SKM-1 treated with dmso at 0.1 percent for 144 hours (cell line): ENCODE measurements around the gene RERE.
"Not testable (repeated sequence)": the region's sequence is repeated elsewhere in the genome, so short reads cannot be mapped to it uniquely, and the experiment has no call there.

Experiments
- DNase-seq: peaks from one replicate; lab custom pipeline; 2025; ENCODE audit not compliant: unreplicated experiment; lab: John Stamatoyannopoulos, UW

Gene RERE

DNA sequence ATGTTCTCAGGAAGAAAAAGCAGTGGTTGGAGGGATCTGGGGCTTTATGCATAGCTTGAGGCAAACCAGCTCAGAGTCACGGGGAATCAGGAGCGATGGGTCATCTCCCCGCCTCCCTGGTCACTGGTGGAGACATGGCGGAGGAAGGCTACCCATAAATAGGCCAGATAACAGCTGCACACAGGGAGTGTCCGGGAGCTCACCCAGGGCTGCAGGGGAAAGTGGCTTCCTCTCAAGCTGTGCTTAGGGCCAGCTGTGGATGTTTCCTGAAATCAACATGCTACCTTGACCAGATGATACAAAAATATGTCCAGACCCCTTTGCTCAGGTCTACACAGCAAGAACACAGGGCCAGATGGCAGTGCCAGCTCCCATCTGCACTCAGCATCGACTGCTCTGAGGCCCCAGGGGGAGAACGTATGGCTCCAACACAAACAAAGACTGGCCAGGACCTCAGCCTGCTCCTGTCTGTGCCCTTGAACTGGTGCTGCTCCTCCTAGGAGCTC is 27.1 kb upstream of the RERE start:
- DNase-seq: no peak

DNA sequence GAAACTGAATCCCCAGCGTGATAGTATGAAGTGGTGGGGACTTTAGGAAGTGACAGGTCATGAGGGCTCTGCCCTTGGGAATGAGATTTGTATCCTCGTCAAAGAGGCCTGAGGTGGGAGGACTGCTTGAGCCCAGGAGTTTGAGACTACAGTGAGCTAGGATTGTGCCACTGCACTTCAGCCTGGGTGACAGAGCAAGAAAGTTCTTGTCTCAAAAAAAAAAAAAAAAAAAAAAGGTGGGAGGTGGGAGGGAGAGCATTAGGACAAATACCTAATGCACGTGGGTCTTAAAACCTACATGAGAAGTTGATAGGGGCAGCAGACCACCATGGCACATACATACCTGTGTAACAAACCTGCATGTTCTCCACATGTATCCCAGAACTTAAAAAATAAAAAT is 24.0 kb upstream of the RERE start:
- DNase-seq: no peak

DNA sequence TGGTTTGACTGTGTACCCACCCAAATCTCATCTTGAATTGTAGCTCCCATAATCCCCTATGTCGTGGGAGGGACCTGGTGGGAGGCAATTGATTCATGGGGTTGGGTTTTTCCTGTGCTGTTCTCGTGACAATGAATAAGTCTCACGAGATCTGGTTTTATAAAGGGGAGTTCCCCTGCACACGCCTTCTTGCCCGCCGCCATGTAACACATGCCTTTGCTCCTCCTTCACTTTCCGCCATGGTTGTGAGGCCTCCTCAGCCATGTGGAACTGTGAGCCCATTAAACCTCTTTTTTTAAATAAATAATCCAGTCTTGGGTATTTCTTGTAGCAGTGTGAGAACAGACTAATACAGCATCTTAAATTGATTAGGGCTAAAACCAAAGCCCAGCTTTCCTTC is 22.6 kb upstream of the RERE start:
- no peak for DNase-seq

DNA sequence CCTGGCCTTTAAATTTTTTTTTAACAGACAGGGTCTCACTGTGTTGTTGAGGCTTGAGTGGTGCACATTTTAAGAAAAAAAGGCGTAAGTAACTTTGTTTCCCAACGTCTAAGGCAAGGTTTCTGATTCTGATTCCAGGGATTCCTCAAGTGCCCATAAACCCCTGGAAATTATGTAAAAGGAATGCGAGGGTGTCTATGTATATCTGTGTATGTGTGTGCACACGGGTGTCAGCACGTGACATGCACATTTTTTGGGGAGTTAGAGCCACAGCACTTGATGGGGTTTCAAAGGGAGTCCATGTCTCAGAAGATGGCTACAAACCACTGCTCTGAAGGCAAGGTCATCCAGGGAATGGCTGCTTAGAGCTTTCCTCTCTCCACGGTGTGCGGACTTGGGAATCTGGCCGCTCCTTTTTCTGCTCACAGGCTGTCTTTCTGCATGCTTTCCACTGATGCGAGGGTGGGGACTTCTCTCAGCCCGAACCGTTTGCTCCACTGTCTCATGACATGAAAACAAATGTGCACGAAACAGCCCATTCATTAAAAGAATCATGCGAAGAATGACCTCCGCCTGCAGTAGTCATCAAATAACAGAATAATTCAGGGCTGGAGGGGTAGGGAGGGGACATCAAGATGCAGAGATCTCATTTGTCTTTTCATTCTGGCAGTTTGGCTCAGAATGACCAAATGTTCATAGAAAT is 18.7 kb upstream of the RERE start:
- DNase-seq: no peak

DNA sequence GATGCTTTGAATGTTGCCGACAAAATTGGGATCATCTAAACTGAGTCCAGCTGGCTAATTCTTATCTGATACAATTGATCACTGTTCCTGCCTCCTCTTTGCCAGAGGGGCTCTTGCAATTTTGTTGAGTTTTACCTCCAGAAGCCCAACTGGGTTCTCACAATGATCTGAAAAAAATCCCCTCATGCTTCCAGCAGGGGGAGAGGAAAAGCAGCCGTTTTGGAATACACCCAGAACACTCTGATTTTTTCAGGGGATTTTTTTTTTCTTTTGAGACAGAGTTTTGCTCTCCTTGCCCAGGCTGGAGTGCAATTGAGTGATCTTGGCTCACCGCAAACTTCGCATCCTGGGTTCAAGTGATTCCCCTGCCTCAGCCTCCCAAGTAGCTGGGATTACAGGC is 13.9 kb upstream of the RERE start:
- DNase-seq: no peak

DNA sequence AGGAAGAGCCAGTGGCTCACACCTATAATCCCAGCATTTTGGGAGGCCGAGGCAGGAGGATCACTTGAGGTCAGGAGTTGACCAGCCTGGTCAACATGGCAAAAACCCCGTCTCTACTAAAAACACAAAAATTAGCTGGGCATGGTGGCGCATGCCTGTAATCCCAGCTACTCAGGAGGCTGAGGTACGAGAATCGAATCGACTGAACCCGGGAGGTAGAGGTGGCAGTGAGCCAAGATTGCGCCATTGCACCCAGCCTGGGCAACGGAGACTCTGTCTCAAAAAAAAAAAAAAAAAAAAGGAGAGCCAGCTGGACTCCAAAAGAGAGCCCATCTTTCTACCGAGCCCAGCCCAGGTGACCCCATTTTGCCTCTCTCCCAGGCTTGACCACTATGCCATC is 13.3 kb upstream of the RERE start:
- not testable (repeated sequence) for DNase-seq

DNA sequence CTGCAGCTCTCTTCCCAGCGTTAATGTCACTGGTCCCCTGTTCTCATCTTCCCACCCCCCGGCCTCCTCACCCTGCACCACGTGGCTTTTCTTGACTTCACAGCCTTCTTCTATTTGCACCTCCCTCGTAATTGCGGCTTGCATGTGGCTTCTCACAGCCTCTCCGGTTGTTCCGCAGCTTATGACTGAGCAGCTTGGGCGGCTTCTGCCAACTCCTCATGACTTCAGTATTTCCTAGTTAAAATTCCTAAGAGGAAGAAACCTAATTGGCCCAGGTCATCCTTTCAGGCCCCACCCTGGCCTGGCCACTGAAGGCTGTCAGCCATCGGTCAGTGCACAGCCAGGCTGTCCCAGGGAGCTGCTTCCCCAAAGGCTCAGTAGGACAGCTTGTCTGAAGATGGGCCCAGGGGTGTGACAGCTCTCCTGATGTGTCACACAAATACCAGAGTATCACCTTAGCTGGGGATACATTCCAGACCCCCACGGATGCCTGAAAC is 8.6 kb upstream of the RERE start:
- DNase-seq: no peak

DNA sequence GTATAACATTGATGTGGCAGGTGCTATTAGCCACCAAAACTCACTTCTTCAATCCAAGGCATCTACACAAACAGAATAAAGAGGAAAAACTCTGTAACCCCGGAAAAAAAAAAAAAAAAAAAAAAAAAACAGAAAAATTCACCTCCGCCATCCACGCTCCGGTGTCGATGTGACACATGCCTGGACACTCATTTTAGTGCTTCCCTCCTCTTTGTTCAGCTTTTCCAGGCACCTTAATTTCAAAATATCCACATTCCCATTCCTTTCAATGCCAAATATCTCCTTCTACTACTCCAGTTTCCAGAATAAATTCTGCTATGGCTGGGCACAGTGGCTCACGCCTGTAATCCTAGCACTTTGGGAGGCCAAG is 5.8 kb upstream of the RERE start:
- DNase-seq: no peak

DNA sequence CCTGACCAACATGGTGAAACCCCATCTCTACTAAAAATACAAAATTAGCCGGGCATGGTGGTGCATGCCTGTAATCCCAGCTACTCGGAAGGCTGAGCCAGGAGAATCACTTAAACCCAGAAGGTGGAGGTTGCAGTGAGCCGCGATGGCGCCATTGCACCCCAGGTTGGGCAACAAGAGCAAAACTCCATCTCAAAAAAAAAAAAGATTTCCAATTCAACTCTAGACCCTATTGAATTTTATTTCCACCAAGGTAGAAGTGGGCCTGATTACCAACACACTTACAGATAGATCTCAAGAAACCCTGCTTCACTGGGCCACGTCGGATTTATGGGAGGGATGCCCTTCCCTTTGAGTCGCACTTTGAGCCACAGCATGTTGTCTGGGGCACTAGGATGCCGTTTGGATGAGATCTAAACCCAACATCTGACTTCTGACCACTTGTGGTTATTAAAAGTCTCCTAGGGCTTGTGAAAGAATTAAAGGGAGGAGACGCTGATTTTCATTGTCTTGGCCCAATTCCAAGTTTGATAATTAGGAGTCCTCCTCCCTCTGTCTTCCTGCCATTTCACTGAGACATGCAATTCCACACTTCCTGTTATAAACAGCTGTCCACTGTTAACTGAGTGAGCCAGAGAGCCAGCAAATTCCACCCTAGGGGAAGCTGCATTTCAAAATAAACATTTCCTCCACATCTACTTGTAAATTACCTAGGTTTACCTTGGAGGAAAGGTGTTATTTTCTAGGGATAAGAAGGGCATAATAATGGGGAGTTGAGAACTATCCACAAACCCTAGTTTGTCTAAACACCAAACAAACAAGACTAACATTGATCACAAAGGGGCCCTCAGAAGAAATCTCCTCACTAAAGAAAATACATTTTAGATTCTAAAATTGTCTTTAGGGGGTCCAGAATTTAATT is 5.2 kb upstream of the RERE start:
- DNase-seq: no peak

DNA sequence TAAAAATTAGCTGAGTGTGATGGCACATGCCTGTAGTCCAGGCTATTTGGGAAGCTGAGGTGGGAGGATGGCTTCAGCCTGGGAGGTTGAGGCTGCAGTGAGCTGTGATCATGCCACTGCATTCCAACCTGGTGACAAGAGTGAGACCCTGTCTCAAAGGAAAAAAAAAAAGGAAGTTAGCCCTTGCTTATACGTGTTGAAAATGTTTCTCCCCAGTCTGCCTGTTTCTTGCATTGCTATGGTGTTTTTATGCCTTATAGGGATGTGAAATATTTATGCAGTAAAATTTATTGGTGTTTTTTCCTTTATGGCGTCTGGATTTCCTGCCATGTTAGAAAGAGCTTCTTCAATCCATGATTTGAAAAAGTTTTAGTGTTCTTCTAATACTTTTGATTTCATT is 3.6 kb upstream of the RERE start:
- DNase-seq: peak; percentile 54

DNA sequence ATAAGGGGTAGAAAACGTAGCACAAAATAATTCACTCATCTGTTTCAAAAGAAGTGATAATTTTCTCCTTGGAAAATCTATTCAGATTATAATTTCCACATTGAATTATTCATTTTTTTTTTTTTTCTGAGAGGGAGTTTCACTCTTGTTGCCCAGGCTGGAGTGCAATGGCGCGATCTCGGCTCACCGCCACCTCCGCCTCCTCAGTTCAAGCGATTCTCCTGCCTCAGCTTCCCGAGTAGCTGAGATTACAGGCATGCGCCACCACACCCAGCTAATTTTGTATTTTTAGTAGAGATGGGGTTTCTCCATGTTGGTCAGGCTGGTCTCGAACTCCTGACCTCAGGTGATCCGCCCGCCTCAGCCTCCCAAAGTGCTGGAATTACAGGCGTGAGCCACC is 1.3 kb upstream of the RERE start:
- DNase-seq: not testable (repeated sequence)

DNA sequence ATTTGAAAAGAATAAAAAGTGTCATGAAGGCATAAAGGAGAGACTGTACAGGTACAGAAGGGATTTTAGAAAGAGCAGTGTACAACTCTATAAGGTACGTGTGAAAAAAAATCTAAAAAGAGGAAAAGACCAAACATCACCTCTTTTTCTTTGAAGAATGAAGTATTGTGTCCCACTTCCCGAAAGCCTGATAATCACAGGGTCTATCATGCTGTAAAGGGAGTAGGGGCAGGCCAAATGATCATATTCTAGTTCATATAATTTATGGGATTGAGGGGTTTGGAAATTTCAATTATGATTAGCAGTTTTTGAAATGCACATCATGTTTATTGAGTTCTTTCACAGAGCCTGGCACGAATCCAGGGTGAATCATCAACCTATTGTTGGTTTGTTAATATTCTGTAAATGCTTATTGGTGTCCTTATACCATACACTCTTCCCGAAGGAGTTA is 910 bp upstream of the RERE start:
- DNase-seq: no peak

DNA sequence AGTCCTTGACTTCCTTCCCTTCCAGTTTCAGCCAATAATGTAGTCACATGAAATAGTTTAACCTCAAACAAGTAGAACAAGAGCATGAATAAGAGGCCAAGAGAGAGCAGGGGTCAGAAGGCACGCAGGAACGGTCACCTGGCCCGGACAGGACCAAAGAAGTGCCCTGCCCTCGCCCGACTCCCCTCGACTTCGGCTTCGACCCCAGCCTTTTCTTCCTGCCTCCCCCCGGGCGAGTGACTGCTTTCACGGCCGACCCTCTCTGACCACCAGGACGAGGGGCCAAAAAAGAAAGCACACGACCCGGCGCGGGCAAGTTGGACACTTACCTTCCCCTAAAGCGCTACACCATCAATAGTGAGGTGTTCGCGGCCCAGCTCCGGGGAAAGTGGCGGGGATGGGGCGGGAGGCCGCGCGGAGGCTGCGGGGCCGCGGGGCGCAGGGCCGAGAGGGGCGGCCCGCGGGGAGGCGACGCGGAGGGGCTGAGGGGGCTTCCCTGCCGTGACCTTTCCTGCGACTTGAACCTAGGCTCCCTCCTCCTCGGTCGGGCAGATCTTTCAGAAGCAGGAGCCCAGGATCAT is 519 bp downstream of the RERE start:
- peak; percentile 10 for DNase-seq

DNA sequence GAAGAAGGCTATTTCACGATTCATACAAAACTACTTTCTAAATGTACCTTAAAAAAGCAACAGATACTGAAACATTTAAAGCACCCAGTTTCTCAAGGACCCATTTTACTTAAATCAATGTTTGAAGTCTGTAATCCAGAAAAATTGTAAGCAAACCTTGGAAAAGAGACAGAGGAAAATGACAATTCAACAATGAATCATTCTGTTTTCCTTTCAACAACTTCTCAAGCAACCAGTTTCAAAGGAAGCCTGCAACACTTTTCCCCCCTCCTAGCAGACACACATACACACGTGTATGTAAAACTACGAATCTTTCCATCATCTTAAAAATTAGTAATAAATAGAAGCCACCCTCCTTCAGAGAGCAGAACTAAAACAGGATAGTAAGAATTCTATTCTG is 1.2 kb downstream of the RERE start:
- no peak for DNase-seq

DNA sequence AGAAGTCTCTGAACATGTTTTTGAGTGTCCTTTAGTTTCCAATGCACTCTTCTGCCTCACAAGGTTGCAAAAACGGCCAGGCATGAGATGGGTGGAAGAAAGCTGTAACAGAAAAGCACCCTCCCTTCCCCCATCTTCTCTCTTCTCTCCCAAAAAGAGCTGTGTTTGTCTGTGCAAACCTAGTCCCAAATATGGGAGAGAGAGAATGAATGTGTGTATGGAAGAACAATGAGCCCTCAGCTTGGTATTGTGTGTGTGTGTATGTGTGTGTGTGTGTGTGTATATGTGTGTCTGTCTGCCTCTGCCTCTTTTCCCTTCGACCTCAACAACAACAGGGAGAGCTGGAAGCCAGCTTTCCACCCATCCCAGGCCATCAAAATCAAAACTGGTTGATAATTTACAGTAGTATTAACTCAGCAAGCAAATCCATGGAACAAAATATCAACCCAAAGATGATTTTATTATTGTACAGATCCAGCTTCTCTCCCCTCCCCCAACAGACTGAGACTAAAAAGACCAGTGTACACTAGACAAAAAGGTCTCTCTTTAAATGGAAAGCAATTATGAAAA is 1.8 kb downstream of the RERE start:
- no peak for DNase-seq

DNA sequence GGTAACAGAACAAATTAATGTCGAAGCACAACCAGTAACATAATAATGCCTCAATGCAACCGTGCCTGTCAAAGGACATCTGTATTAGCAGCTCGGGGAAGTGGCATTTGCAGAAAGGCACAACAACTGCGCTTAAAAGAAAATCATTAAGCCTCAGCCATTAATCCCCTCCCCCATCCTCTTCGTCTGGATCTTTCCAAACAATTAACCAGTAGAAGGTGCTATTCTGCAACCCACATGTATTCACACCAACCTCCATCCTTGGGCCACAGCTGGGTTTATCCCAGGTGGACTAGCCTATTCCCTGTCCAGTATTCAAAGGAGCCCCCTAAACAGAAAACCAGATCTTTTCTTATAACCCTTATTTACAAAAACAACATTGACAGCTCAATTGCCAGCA is 2.6 kb downstream of the RERE start:
- DNase-seq: no peak

DNA sequence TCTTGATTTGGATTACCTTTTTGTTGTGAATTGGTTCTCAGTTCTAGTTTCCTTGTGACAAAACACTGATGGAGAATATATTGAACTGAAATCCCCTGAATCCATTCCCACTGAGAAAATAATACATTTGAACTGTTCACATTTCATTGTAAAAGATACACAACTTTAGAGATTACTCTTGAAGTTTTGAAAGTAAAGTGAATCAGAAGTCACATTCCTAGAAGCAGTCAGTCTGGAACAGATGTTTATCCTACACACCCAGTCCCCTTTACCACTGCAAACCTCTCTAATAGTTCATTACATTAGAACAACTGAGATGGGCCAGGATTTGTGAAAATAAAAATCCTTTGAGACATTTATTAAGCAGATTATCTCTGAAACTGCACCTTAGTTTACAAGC is 3.4 kb downstream of the RERE start:
- DNase-seq: no peak

DNA sequence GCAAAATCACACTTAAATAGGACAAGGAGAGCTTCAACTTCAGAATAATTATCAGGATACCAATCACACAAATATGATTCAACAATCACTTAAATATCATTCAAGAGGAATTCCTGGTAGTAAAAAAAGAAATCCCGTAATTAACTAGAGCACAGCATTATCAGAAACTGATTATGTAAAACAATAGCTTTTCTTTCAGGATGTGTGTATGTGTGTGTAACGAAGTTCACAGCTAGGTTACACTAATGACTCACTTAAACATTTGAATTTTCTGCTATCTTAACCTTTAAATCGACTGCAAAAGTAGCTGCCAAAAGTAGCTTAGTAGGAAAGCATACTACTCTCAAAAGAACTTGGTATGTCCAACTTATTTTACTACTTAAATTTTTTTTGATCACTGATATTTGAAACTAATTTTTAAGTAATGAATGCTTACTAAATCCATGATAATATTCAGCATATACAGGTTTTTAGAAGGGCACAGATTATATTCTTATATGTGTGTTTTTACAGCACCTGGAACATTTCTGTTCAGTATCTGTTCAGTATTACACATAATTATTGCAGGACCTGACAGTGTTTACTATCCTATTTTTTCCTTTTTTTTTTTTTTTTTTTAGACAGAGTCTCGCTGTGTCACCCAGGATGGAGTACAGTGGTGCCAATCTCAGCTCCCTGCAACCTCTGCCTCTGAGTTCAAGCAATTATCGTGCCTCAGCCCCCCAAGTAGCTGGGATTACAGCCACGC is 4.2 kb downstream of the RERE start:
- DNase-seq: no peak

DNA sequence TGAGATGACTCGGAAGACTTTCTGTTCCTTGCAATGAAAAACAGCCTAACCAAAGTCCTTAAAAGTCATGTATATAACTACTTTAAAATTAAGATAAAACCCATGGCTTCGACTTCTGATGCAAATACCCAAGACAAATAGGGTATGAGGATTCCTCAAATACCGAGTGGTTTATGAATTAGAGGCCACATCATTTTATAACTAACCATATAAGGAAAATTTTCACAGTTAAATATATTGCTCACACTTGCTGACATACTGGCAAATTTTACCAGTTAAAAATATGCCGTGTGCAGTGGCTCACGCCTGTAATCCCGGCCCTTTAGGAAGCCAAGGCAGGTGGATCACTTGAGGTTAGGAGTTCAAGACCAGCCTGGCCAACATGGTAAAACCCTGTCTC is 5.4 kb downstream of the RERE start:
- DNase-seq: no peak

DNA sequence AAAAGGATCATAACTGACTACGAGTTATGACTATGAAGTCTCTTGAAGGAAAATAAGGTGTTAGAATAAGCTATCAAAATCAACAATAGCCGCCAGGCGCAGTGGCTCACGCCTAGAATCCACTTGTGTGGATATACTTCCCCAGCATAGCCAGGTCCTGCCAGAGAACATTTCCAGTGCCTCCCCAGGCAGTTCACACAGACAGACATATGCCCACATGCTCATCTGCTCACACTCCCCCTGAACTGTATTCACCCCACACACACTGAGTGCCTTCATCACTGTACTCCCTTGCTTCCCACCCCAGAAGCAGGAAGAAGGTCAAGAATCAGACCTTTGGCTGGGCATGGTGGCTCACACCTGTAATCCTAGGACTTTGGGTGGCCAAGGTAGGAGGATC is 6.5 kb downstream of the RERE start:
- DNase-seq: no peak

DNA sequence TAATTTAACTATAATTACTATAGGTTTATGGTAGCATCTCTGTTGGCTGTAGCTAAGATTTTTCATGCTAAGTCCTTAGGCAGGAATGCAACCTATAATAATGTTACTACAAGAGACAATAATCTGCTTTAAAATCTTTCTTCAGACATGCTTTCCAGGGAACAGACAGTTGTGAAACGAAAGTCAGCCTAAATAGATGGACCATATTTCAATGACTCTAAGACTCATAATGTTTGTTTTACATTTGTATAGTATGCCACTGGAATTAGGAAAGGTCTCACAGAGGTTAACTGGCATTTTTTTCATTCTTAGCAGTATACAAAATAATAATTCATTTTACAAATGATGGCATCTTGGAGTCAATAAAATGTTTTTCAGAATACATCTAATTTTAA is 8.1 kb downstream of the RERE start:
- DNase-seq: no peak
